Panc1 (cell line): ENCODE measurements around the gene SUN1. TPM values are rescaled to one million over a fixed set of nuclear protein-coding genes. Genes with fewer than 3 reads are reported as not detected.
A peak's percentile ranks its signal among the peaks of the same experiment; 100 is the strongest.

Source experiments
- ATAC-seq: fragments of 200-7000 bp; cut with Tn5 transposase; 2 replicates; pipeline ENCODE4 v1.9.1; 2020; ENCODE audit warnings: mild to moderate bottlenecking, moderate library complexity
- BruUV-seq: library from RNA; stranded (reverse); fragments of 400-500 nt; replicated peaks from 2 replicates; lab custom pipeline; 2021; lab: Mats Ljungman, UMichigan
- CTCF ChIA-PET: fragments of 300-600 bp; sonication (Branson Sonifier 250); formaldehyde crosslinking; loops from one replicate; lab custom pipeline; 2022; ENCODE audit warnings: antibody characterized with exemption; lab: Charles Lee
- POLR2A ChIA-PET: fragments of 300-600 bp; sonication (Branson Sonifier 250); formaldehyde crosslinking; loops from one replicate; lab custom pipeline; 2022; ENCODE audit warnings: antibody characterized with exemption; lab: Charles Lee
- DNase-seq: peaks from one replicate; pipeline ENCODE4 v3.0.0-alpha.2; 2010; ENCODE audit warnings: low read depth, low spot score
- H3K27ac ChIP-seq: 2 replicates; pipeline ENCODE4 v1.5.1; 2011; ENCODE audit warnings: mild to moderate bottlenecking, low read length, inconsistent platforms
- H3K27me3 ChIP-seq: fragments of 200-500 bp; sonication (Bioruptor generic); 2 replicates; pipeline ENCODE4 v1.6.0; 2014; ENCODE audit warnings: low read length, inconsistent platforms; ENCODE audit not compliant: control insufficient read depth, insufficient read depth
- H3K36me3 ChIP-seq: fragments of 200-500 bp; sonication (Bioruptor generic); 2 replicates; pipeline ENCODE4 v1.5.1; 2014; ENCODE audit warnings: inconsistent platforms, mild to moderate bottlenecking, low read length, moderate library complexity; ENCODE audit not compliant: control insufficient read depth, insufficient read depth
- H3K4me1 ChIP-seq: 2 replicates; pipeline ENCODE4 v1.5.1; 2011; ENCODE audit warnings: inconsistent platforms, mild to moderate bottlenecking, low read length, moderate library complexity; ENCODE audit not compliant: control insufficient read depth, insufficient read depth
- H3K4me3 ChIP-seq, 2 experiments: 2 replicates each; pipeline ENCODE4 v1.5.1; 2011 to 2012; ENCODE audit warnings: low read depth in 2 of 2, low read length in 2 of 2, mild to moderate bottlenecking in 2 of 2, inconsistent platforms in 1 of 2, moderate library complexity in 1 of 2
- H3K9me3 ChIP-seq: fragments of 200-500 bp; sonication (Bioruptor generic); 2 replicates; pipeline ENCODE4 v1.5.1; 2014; ENCODE audit warnings: low read depth, mild to moderate bottlenecking, inconsistent platforms, low read length, moderate library complexity; ENCODE audit not compliant: control insufficient read depth, insufficient read depth
- CTCF ChIP-seq: fragments of 450-650 bp; IDR thresholded peaks from 2 replicates; pipeline ENCODE4 v1.5.1; 2017; ENCODE audit warnings: mild to moderate bottlenecking
- POLR2AphosphoS5 ChIP-seq: IDR thresholded peaks from 2 replicates; pipeline ENCODE4 v1.6.1; 2012; ENCODE audit warnings: mild to moderate bottlenecking, low read depth, low read length, moderate library complexity
- REST ChIP-seq, 2 experiments: IDR thresholded peaks; 2 replicates each; pipeline ENCODE4 v1.6.1; 2011 to 2012; ENCODE audit warnings: low read depth in 2 of 2, control low read depth in 1 of 2, low read length in 1 of 2, mild to moderate bottlenecking in 1 of 2, moderate library complexity in 1 of 2; ENCODE audit not compliant: insufficient read depth in 1 of 2
- SIN3A ChIP-seq: IDR thresholded peaks from 2 replicates; pipeline ENCODE4 v1.6.1; 2012; ENCODE audit warnings: low read depth, mild to moderate bottlenecking, low read length, moderate library complexity, borderline replicate concordance; ENCODE audit not compliant: insufficient read depth
- TCF7L2 ChIP-seq: IDR thresholded peaks from 2 replicates; pipeline ENCODE4 v1.6.1; 2011; ENCODE audit warnings: mild to moderate bottlenecking, low read depth, low read length, inconsistent platforms
- in situ Hi-C: cut with HindIII; loops from 2 replicates; pipeline ENCODE4 v1.10.0; 2016; ENCODE audit warnings: low sequenced_read_pairs, low pct_unique_long_range_greater_than_20kb
- intact Hi-C: fragments of 100-400 bp; cut with micrococcal nuclease; formaldehyde crosslinking; loops from one replicate; pipeline ENCODE4 v1.10.0; 2022; ENCODE audit not compliant: unreplicated experiment
- total RNA-seq: library from RNA; stranded (reverse); gene quantifications from one replicate; pipeline ENCODE4 v1.2.1, GENCODE V29; 2021; ENCODE audit not compliant: unreplicated experiment

The SUN1 gene
- total RNA-seq, 1 experiment from 2014 or later: 244 TPM

GRCh38 chr7:901388-902154, 69.3 kb downstream of the SUN1 start:
- no TSS peak for BruUV-seq
- CTCF ChIA-PET: no interaction called here
- DNase-seq (no peak), ATAC-seq (peak; percentile 65)
- peaks cover 17% of the 10 kb centered on the region for H3K4me1 ChIP-seq
- no peaks in the 10 kb centered on the region for H3K9me3 ChIP-seq
- no peak overlapping the region for H3K4me3 ChIP-seq
- POLR2A ChIA-PET: no interaction called here
- in situ Hi-C loops (no loop called here), intact Hi-C loops (no loop called here)
- no peaks in the 10 kb centered on the region; the same call in 1 of the 2 replicates for H3K27me3 ChIP-seq
- no peaks in the 10 kb centered on the region for H3K36me3 ChIP-seq
- no peak for TF ChIP-seq SIN3A
- H3K27ac ChIP-seq: no peak overlapping the region

- intact Hi-C loops (no loop called here), in situ Hi-C loops (no loop called here)
- Histone ChIP-seq H3K9me3 (no peaks in the 10 kb centered on the region), H3K27me3 (no peaks in the 10 kb centered on the region; the same call in 1 of the 2 replicates), H3K4me3 (no peak overlapping the region), H3K4me1 (peaks cover 14% of the 10 kb centered on the region), H3K27ac (no peak overlapping the region), H3K36me3 (no peaks in the 10 kb centered on the region)
- ChIA-PET CTCF (interaction anchor here (0.5 kb wide), 1 partner anchor 163 kb away, joined by 5 read pairs; no protein-coding TSS in a partner anchor), POLR2A (no interaction called here)
- no TSS peak for BruUV-seq
- ATAC-seq (no peak), DNase-seq (no peak)
- no peak for TF ChIP-seq SIN3A
- no peak for TF ChIP-seq CTCF
- TF ChIP-seq POLR2AphosphoS5: no peak
- no peak for TF ChIP-seq TCF7L2
These were observed 70.7 kb downstream of the SUN1 start for GRCh38 chr7:902996-903395.

- DNase-seq (no peak), ATAC-seq (no peak)
- TF ChIP-seq SIN3A (no peak), REST (IDR thresholded peaks at IDR 0.05; ENCODE audit: insufficient read depth in 1 of 2, low read depth in 2 of 2, low read length in 1 of 2) (no peak), POLR2AphosphoS5 (no peak), TCF7L2 (no peak), CTCF (no peak)
- Histone ChIP-seq H3K27me3 (no peaks in the 10 kb centered on the region; the same call in 1 of the 2 replicates), H3K4me3 (no peak overlapping the region), H3K27ac (no peak overlapping the region), H3K36me3 (no peaks in the 10 kb centered on the region), H3K4me1 (peaks cover 14% of the 10 kb centered on the region), H3K9me3 (no peaks in the 10 kb centered on the region)
- POLR2A ChIA-PET: no interaction called here
- BruUV-seq: no TSS peak
- CTCF ChIA-PET: no interaction called here
- intact Hi-C loops (no loop called here), in situ Hi-C loops (no loop called here)
These were observed 71.9 kb downstream of the SUN1 start for GRCh38 chr7:903921-904755.
